ENCODE measurements around the gene WDR49.

Gene WDR49

DNA sequence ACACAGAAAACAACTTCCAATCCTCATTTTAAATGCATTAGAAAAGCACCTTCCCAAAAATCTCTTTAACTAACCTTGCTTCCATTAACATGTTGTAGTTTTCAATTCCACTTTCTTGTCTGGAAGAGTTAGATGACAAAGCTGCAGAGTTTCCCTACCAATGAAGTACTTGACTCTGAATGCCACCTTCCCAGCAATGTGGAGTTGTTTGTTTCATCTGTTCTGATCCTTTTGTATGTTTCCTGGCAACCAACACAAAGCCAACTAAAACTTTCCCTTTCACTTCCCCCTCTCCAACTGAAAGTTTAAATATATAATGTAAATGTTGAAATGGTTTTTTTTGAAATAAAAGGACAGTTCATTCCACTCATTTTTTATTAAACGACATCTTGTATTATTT is at the start of gene WDR49:
Gene WDR49 (minus strand): TSS at position 183 of the 400 bp plus-strand sequence. CDS start 517 bp downstream, outside the sequence.
- TF ChIP-seq, protein P1, sequence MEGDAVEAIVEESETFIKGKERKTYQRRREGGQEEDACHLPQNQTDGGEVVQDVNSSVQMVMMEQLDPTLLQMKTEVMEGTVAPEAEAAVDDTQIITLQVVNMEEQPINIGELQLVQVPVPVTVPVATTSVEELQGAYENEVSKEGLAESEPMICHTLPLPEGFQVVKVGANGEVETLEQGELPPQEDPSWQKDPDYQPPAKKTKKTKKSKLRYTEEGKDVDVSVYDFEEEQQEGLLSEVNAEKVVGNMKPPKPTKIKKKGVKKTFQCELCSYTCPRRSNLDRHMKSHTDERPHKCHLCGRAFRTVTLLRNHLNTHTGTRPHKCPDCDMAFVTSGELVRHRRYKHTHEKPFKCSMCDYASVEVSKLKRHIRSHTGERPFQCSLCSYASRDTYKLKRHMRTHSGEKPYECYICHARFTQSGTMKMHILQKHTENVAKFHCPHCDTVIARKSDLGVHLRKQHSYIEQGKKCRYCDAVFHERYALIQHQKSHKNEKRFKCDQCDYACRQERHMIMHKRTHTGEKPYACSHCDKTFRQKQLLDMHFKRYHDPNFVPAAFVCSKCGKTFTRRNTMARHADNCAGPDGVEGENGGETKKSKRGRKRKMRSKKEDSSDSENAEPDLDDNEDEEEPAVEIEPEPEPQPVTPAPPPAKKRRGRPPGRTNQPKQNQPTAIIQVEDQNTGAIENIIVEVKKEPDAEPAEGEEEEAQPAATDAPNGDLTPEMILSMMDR (IDR thresholded peaks at IDR 0.05): no peak

DNA sequence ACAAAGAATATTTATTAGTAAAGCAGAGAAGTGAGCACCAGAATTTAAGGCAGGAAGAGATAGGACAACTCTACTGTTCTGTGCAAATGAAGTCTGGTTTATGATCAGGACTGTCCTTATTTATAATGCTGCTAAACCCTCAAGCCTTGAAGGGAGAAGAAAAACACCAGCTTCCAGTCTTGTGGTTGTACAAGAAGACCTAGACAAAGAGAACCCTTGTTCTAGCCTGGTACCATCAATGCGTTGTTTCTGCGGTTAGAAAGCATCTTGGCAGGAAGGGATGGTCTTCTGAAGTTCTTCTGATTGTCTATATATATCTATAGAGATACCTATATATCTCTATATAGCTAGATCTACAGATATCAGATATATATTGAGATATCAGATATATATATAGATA is 47.2 kb upstream of the WDR49 start:
- TF ChIP-seq, protein P1 (IDR thresholded peaks at IDR 0.05): no peak

DNA sequence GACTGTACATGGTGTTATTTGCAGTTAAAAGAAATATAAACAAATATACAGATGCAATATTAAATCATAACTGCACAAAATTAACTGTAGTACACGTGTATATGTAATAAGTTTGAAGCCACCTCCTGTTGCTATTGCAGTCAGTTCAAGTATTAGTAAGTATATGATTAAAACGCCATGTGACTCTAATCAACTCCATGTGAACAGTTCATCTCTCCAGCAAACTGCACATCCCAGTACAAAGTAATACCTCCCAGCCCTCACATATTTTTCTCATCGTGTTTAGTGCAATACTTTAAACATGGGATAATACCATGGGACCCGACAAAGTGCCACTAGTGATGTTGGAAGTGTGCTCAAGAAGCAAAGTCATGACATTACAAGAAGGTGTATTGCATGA is 46.3 kb upstream of the WDR49 start:
- TF ChIP-seq, protein P1 (IDR thresholded peaks at IDR 0.05): no peak

DNA sequence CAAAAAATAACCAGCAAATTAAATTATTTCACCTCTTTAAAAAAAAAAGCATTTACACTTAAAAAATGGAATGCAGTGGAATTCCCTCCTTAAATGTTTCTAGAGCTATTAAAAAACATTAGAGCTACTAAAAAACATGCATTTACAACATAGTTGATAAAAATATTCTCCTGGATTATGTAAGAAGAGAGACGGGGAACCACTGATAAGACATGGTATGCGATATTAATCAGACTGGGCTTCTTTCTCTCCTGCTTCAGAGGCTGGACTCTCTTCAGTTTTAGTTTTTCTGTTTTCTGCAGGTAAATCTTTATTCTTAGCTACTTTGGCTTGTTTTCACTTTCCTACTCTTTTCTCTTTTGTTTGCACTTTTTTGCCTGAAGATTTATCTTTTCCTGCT is 40.4 kb upstream of the WDR49 start:
- TF ChIP-seq, protein P1 (IDR thresholded peaks at IDR 0.05): no peak

DNA sequence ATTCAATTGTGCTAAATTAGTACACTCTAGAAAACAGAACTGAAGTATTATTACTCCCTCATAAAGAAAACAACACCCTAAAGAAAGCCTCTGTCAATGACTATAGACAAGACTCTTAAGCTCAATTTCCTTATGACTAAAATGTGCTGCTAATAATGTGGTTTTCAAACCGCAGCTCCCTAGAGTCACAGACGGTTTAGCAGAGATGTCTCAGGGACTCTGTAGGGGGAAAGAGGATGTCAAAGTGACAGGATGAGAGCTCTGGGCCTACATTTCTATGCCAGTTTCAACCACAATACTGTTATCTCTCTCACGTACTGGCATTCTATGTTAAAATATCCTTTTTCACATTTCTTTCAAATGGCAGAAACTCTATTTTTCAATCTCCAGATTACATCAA is 37.6 kb upstream of the WDR49 start:
- TF ChIP-seq, protein P1 (IDR thresholded peaks at IDR 0.05): no peak

DNA sequence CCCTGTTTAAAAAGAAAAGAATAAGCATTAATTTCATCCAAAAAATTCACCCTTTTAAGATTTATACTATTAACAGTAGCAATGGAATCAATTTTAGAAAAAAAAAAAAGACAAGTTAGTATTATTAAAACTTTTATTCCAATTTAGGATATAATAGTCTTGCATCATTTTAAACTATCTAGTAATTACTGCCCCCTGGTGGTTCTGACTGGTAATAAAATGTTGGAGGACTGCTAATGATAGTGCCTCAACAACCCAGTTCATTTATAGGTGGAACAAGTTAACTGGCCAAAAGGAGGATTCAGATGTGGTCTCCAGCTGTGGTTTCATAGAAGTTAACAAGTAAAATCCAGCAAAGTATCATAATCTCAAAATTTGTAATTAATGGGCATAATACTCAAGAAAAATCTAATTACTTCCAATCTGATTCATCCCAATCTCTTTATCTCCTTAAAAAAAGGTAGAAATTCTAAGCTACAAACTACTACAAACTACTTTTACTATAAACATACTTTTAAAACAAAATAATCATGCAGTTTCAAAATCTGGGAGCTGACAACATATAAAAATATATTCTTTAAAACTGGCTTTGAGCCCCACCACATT is 30.7 kb upstream of the WDR49 start:
- TF ChIP-seq, protein P1 (IDR thresholded peaks at IDR 0.05): peak; percentile 74

DNA sequence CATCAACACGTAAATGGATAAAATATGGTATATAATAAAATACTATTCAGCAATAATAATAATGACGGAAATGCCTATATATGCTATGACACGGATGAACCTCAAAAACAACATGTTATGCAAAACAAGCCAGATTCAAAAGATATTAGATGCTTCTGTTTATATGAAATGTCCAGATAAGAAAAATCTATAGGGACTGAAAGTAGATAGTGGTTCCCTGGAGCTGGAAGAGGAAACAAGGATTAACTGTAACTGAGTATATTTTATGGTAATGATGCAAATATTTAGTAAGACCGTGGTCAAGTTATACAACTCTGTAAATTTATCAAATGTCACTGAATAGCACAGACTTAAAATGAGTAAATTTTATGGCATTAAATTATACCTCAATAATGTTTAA is 25.8 kb upstream of the WDR49 start:
- TF ChIP-seq, protein P1 (IDR thresholded peaks at IDR 0.05): no peak

DNA sequence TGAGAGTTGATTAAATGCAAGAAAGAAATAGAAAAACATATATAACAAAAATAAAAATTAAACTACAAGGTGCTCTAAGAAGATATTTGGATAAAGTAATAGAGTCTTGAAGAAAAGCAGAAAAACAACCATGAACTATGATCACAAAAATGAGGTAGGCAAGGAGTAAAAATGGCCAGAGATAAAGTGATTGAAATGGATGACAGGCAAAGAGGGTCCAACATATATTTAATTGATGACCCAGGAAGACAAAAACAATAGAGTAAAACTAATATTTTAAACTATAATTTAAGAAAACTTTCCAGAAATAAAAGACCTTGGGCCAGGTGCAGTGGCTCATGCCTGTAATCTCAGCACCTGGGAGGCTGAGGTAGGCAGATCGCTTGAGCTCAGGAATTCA is 22.1 kb upstream of the WDR49 start:
- TF ChIP-seq, protein P1 (IDR thresholded peaks at IDR 0.05): no peak
